Measurements from ENCODE around the gene GALNT9.

Gene GALNT9

DNA sequence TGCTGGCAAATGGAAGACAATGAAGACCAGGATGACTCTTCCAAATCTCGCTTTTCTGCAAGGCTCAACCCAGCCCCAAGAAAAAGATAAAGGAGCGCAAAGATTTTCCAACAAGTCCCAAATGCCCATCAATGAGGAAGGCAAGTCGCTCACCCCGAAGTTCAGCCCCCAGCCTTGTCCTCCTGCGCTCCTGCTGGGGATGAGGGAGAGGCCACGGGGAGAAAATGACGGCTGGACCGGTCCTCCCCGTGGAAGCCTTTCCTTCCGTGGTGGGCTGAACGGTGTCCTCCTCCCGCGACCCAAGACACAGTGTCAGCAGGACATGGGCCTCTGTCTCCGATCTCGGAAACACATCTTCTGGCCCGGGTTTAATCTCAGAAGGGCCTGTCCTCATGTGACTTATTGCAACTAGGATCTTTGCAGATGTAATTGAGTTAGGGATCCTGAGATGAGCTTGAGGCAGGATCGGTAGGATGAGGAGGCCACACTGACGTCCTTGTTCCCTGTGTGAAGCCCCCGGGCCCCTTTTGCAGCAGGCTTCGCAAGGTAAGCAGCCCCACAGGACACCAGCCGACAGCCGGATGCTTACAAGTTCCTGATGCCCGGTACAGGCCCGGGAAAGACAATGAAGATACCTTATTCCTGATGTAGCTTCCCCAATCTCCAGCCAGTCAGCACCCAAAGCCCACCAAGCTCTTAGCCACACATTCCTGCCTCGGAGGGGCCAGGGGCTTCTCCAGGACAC lies 64.2 kb downstream of the GALNT9 start:
- TF ChIP-seq, protein P1, sequence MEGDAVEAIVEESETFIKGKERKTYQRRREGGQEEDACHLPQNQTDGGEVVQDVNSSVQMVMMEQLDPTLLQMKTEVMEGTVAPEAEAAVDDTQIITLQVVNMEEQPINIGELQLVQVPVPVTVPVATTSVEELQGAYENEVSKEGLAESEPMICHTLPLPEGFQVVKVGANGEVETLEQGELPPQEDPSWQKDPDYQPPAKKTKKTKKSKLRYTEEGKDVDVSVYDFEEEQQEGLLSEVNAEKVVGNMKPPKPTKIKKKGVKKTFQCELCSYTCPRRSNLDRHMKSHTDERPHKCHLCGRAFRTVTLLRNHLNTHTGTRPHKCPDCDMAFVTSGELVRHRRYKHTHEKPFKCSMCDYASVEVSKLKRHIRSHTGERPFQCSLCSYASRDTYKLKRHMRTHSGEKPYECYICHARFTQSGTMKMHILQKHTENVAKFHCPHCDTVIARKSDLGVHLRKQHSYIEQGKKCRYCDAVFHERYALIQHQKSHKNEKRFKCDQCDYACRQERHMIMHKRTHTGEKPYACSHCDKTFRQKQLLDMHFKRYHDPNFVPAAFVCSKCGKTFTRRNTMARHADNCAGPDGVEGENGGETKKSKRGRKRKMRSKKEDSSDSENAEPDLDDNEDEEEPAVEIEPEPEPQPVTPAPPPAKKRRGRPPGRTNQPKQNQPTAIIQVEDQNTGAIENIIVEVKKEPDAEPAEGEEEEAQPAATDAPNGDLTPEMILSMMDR (IDR thresholded peaks at IDR 0.05; ENCODE audit: low read depth, low read length): no peak
- H3K4me3 ChIP-seq (ENCODE audit: low read depth, low read length): no peak overlapping the region

DNA sequence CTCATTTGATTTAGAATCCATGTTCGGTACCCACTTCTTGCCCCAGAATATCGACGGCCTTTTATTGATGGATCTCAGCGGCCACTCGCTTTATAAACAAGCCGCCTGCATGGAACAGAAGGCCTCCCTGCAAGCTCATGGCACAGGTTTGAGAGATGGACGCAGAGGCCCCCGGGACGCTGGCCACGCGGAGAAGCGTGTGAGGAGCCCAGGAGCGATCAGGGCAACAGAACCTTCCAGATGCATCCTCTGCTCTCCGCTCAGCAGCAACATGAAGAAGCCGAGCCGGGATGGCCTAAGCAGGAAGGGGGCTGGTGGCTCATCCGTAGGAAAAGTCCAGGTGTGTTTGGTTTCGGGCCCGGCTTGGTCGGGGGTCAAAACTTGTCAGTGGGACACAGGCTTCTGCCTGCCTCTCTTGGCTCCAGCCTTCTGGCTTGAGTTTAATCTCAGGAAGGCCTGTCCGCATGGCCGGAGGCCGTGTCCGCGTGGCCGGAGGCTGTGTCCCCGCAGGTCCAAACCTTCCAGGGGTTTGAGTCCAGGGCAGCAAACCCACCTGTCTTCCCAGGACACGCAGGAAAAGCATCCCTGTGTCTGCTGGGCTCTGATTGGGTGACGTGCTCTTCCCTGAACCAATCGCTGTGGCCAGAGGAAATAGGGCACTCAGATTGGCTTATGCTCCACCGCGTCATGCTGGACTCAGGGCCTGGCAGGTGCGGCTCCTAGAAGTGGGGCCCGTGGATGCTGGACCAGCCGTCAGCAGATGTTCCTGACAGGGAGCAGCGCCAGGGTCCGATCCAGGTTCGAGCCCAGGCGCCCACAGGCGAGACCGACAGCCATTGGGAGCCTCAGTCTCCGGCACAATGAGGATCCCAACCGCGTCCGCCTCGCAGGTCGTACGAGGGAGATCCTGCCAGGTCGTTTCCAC lies 65.0 kb downstream of the GALNT9 start:
- TF ChIP-seq, protein P1 (IDR thresholded peaks at IDR 0.05; ENCODE audit: low read depth, low read length): no peak
- H3K4me3 ChIP-seq (ENCODE audit: low read depth, low read length): no peak overlapping the region

DNA sequence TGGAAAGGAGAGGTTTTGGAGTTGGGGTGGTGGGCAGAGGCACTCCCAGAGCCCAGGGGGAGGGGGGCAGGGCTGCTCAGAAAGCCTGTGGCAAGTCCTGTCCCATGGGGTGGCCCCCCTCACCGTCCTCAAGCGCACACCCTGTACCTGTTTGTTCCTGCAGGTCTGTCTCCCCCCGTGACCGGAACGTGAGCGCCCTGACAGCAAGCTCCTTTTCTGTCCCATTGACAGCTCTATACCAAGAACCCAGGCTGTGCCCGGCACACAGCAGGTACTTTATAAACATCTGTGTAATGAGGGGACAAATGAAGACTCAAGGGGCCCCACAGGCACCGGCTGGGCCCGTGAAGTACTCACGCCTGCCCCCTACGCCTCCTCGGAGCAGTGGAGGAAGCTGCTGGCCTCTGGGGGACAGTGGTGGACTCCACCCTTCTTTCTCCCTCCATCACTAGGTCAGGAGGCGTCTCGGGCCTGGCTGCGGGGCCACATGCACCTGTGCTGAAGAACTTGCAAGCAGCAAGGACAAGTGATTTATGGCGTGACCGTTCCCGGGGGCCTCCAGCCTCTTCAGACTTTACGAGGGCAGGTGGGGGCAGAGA lies 65.8 kb downstream of the GALNT9 start:
- no peak overlapping the region for H3K4me3 ChIP-seq (ENCODE audit: low read depth, low read length)
- TF ChIP-seq, protein P1 (IDR thresholded peaks at IDR 0.05; ENCODE audit: low read depth, low read length): no peak

DNA sequence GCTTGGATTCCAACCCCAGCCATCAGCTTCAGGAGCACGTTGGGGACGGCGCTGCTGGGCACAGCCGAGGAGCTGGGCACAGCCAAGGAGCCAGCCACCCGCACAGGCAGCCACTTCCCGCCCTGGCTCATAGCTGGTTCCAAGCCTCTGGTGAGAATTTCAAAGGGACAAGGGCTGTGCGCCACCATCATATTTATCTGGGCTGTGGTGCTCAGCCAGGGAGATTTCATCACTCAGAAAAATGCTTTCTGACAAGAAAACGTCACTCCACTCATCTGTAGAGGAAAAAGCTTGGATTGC lies 66.4 kb downstream of the GALNT9 start:
- H3K4me3 ChIP-seq (ENCODE audit: low read depth, low read length): no peak overlapping the region
- TF ChIP-seq, protein P1 (IDR thresholded peaks at IDR 0.05; ENCODE audit: low read depth, low read length): no peak

DNA sequence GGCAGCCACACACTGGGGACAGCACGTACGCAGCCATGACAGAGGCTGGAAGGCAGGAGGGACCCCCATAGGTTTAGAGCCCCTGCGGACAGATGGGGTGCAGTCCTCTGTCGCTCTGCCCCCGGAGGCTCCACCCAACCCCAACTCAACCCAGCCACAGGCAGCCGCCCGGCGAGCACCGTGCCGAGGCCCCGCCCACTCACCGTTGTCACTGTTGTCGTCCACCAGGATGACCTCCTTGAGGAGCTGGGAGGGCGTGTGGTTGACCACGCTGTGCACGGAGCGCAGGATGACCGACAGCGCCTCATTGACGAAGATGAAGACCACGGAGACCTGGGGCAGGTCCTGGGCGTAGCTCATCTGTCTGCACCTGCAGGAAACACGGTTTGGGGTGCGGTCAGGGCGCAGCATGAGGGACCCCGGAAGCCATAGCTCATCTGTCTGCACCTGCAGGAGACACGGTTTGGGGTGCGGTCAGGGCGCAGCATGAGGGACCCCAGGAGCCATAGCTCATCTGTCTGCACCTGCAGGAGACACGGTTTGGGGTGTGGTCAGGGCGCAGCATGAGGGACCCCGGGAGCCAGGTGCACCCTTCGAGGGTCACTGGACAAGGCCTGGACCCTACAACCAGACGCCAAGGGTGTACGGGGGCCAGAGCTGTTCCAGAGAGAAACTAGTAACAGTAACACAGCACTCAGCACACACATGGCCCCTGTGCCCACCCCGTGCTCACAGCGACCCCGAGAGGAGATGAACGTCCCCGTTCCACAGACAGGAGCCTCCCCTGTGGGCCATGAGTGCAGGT lies 66.9 kb downstream of the GALNT9 start:
- no peak overlapping the region for H3K4me3 ChIP-seq (ENCODE audit: low read depth, low read length)
- TF ChIP-seq, protein P1 (IDR thresholded peaks at IDR 0.05; ENCODE audit: low read depth, low read length): no peak

DNA sequence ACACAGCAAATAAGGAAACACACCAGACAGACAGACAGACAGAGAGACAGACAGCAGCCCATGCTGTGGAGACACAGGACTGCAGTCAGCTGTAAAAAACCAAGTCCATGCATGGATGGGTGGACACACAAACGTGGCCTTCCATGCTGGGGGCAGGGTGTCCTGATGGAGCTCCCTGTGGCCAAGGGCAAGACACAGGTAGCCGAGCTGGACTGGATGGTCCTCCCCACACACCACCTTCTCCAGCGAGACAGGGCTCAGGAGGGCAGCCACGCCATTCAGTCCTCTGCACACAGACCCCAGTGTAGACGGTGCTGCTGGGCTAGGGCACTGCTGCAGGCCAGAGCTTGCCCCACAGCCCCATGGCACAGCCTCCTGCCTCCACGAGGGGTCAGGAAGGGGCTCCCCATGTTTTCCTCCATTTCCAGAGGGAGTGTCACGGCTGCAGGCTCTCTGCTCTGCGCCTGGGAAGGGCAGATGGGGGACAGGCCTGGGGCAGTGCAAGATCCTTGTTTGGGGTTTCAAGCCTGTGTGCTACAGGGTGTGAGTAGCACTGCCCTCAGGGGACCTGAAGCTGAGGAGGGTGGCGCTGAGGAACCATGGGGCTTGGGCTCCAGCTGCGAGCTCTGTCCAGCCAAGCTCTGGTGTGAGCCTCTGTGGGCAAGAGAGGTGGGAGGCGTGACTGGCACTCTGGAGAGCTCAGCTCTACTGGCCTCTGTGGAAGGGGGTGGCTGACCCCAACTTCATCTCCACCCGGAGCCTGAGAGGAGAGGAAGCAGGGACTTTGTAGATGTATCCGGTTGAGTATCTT lies 67.9 kb downstream of the GALNT9 start:
- TF ChIP-seq, protein P1 (IDR thresholded peaks at IDR 0.05; ENCODE audit: low read depth, low read length): no peak
- H3K4me3 ChIP-seq (ENCODE audit: low read depth, low read length): no peak overlapping the region
